ENCODE results near the gene CALCOCO1. TPM values are rescaled to one million over a fixed set of nuclear protein-coding genes. Genes with fewer than 3 reads are reported as not detected.

Gene CALCOCO1
- polyA plus RNA-seq, 1 donor: 97.2 TPM

DNA sequence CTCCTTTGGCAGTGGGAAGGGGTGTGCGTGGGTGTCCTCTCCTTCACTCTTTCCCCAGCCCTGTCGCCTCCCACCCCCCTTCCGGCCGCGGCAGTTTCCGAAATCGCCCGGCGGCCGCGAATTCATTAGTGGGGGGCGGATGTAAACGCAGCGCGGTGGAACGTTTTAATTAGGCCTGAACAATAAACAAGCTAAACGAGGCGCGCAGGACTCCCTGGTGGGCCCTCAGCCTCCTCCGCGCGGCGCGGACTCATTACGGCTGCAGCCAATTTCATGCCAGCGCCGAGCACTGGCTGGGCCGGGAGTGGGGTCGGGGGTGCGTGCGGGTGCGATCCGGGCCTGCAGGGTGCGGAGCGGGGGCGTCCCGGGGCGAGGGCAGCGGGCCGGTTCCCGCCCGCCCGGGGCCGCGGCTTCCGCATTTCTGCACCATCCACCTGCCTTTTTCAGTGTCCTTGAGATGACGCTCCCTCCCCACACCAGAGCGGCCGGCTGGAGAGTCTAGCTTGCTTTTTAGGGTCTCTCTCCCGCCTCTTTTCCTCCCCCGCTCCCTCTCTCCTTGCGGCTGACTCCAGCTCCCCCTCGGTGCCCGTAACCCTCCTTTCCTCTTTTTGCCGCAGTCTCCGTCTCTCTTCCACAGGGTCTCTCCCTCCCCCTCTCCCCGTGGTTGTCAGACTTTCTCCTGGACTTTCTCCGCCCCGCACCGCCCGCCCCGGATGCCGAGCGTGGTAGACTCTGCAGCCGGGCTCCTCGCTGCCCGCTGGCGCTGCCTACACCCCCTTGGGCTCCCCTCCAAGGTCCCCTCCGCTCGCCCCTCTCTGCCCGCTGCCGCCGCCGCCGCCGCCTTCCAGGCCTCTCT lies 24.3 kb upstream of the CALCOCO1 start, which contains the start of gene CISTR:
CISTR (minus strand) TSS at position 644 of the 856 bp plus-strand sequence.
- DNase-seq: no peak

DNA sequence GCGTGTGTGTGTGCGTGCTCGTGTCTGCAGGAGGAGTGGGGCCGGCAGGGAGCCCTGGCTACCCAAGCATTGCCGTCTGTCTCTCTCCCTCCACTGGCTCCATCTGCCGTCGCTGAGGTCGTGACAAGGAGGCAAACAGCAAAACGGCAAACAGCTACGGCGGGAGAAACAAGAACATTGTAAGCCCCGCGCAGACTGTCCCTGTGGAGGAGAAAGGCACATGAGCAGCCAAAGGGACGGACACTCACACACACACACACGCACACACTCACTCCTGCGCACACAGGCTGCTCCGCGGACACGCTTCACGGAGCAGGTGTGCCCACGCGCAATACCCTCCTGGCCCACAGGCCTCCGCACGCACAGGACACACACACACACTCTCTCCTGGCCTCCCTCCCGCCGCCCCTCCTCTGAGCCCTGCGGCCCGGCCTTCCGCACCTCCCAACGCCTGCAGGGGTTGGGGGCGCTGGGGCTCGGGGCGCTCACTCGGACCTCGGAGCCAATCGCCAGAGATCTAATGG lies 23.6 kb upstream of the CALCOCO1 start:
- no peak for DNase-seq

DNA sequence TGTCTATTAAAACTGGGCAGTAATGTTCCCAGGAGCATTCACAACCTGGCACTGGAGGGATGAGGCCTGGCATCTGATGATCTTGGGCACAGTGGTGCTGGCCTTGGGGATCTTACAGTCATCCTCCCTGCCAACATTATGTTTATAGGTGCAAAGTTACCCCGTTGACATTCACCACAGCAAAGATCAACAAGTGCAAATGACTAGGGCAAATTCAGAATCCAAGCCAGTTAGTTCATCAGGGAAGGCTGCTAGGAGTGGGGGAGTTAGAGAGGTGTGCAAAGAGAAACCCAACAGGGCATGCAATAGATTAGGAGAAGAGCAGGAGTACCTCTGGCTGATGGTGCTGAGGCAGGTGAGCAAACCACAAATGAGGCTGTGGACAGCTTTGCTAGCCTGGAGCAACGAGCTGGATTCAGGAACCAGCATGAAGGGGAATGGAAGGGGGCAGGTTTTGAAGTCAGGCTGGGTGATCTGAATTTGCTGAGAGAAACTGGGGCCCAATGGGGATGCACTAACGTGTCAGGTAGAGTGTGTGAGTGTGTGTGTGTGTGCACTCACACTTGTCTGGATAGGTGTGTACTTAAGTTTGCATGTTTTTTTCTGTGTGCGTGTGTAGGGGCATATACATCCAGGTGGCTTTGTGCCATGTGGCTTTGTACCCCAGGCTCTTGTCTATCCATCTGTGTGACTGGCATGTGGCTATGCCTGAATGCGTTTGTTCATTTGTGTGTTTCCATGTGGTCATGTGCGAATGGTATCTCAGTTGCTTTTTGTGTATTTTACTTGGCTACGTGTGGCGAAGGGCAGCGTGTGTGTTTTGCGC lies 22.9 kb upstream of the CALCOCO1 start:
- no peak for DNase-seq

DNA sequence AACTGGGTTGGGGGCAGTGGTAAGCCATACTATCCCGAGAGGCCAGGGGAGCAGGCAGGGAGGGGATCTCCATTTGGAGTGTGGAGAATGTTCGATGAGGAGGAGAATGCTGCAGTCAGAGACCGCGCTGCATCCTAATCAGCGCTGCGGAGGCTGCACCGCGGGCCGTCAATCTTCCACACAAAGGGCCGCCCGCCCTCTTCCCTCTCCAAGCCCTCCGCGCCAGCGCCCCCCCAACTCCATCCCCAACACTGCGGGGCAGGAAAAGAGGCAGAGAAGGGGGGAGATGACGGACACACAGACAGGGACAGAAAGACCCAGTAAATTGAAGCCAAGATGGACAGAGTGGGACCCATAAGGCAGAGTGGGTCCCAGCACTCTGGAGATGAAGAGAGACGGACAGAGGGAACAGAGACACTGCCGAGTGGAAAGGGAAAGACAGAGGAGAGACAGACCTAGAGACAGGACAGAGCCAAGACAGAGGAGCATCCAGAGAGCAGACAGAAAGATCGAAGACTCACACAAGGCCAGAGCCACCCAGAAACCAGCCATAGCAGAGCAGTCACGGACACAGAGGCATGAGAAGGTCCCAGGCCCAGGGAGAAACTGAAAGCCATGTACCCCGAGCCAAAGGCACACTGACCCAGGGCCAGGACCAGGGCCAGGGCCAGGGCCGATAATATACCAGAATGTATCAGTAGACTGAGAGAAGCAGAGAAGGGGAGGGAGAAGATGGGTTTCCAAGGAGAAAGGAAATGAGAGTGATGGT lies 21.0 kb upstream of the CALCOCO1 start:
- no peak for DNase-seq

DNA sequence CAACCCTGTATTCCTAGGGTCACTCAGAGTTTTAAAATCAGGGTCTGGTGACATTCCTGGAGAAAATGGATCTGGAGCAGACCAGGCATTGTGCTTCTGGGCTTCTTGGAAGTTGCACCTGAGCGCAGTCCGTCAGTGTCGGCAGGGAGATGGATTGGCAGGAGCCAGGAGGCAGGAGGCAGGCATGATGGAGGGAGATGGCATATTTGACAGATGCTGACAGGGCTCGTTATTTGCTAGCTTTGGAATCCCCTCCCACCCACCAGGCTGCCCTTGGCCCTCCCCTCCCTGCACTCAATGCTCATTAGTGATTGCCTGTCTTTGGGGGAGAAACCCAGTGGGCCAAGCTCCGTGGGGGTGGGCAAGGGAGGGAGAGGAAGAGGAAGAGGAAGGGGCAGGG lies 19.8 kb upstream of the CALCOCO1 start:
- no peak for DNase-seq

DNA sequence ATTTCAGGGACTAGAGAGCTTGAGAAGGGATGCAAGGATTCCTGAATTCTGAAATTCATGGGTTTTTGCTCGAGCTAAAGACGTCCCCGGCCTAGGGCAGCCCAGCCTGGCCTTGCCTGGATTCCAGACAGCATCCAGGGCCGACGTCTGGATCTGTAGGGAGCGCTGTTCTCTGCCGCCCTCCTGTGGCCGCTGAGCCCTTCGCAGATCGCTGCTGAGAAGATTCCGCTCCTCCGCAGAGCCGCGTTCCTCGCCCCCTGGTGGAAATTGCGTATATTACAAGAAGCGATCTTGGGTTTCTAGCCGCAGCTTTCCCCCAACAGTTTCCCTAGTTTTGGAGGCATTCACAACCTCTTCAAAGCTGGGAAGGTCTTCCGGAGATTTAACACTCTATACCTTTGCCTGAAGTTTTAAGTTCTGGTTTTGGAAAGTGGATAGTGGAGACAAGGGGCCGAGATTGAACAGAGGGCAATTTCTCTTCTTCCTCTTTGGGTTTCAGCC lies 19.4 kb upstream of the CALCOCO1 start:
- DNase-seq: peak; percentile 94

DNA sequence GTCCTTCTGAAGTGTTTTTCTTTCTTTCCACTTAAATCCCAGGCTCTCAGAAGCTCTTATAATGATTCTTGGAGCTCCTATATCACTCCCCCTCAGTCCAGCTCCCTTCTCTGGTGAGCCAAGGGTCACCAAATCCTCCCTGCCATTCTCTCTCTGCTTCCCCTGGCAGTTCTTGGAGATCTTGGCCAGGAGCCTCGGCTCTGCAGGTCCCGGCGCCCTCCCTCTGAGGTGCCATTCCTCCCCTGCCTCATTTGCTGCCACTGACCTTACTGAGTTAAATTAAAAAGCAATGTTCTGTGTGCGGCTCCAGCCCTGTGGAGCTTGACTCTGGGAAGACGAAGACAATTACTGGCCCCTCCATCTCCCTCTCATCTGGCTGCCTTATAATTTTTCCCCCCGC lies 17.5 kb upstream of the CALCOCO1 start:
- DNase-seq: no peak

DNA sequence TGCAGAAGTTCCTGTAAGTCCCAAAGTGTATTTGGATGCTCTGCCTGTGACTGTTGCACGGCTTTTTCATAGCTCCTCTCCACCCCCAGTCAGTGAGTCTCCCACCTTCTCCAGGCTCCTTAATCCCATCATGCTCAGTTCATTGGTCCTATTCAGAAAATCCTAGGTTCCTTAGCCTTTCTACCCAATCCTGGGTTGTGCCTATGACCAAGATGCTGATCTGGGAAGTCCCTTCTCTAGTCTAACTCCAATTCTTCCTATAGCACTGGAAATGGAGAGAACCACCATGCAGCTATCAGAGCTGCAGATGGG lies 16.8 kb upstream of the CALCOCO1 start:
- no peak for DNase-seq

DNA sequence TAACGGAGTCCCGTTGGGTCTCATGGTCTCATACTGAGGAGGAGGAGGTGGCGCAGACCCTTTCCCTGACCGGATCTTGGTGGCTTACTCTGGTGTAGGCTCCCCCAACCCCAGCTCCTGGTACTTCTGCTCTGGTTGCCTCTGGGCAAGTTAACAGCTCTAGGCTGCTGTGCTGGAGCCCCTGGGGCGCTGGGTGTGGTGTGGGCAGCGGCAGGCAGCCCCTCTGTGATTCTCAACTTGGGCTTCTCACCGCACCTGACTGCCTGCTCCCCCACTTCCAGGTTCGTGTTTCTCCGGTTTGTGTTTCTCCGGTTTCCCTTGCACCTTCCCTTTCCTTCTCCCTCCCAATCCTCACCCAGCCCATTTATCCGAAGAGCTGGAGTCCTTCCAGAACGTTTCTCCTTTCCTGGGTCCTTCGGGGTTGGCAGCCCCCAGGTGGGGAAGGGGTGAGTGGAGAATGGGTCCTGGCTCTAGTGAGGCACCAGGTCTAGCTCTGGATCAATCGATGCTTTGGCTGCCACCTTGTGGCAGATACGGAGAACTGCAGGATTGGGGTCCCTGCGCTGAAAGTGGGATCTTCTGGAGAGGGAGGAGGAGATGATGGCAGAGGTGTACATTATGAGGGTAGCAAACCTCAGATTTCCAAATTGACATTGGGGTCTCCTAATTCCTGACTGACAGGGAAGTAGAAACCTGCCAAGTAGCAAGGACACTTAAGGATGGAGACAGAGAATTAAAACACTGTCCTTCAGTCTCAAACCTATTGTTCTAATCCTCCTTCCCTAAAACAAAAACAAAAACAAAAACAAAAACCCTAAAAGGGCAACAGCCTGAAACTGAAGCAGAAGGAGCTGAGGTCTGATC lies 16.2 kb upstream of the CALCOCO1 start:
- DNase-seq: peak; percentile 68

DNA sequence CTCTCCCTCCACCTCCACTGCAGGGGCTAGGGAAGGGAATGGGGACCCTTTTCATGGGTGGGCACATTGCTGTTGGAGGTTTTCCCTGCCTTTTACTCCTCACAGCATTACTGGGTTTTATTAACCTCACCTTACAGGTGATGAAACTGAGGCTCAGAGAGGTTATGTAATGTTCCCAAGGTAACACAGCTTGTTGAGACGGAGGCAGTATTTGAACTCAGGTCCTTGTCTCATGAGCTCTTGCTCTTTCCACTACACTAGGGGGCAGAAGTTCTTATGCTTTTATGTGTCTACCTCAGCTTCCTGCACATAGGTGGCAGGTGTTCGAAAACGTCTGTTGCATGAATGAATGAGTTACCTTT lies 12.9 kb upstream of the CALCOCO1 start:
- DNase-seq: no peak

DNA sequence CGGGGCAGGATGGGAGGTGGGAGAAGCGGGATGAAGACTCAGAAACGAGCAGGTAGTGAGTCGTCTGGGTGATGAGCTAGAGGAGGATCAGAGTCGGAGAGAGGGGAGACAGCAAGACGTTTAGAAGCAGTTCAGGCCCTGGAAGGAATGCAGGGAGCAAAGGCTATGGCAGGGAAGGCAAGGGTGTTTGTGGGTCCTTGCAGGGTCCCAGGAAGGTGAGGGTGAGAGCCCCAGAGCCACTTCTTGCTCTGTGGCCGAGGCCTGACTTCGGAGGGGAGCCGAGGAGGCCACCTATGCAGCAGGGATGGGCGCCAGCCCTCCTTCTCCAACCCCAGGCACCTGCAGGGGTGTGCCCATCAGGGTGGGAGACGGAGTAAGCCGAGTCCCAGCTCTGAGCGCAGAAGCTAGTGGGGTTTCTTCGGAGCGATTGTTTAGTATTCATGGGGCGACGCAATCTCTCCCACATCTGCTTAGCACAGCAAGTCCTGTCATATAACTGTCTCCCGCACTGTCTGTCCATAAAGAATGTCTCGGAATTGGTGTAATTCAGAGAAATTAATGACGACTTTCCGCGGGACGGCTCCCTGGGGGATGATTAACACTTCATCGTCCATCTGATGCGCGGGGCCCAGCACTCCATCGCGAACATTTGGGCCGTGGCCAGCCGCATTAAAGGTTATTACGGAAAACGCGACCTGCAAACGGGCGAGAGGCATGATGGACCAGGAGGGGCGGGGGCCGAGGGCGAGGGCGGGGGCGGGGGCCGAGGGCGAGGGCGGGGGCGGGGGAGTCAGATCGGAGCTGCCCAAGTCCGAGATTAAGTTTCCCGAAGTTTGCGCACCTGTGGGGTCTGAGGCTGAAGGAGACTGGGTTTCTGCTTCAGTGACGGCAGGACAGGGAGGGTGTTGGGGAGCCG lies 12.2 kb upstream of the CALCOCO1 start:
- no peak for DNase-seq

DNA sequence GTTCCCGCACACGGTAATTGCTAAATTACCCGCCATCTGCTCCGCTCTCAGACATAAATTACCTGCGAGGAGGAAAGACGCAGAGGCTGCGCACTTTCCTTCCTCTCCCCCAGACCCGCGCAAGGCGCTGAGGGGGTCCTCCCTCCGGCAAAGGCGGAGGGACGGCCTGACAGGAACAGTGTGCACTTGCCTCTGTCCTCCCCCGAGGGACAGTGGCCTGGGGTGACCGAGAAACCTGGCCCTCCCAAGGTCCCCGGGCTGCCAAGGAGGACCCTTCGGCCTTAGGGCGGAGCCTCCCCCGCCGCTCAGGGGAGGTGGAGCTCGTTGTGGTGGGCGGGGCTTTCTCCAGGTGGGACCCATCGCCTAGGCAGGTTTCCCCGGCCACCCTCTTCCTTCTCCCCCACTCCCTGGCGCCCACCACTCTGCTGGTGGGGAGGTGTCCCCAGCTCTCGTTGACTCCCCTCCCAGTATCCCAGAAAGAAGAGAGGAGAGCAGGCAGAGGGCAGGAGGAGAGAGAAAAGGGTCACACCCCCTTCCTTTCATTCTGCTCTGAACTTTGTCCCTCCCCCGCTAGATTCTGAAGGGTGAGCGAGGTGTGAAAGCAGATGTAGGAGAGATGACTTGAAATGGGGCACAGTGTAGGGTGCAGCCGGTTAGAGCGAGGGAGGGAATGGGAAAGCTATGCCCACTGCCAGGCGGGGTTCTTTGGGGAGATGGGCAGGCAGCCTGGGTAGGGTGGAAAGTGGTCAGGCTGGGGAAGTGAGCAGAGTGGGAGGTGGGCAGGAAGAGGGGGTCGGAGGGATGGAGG lies 11.4 kb upstream of the CALCOCO1 start:
- no peak for DNase-seq

DNA sequence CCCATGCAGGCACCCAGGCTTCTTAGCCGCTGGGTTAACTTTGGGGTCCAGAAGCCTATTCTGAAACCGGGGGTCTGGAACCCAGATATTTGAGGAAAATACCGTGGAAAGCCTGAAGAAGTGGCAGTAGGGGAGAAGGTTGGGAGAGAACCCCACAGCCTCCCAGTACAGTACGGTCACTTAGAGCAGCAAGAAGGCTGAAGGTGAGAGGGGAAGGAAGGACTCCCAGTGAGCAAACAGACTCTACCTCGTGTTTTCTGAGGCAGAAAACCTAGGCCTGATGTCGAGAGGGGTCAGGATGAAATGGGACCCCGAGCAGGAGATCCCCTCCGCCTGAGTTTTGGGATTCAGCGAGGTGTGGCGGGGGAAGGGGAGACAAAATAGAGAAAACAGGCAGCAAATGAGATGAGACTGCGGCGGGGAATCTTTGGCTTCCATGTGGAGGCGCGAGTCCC lies 10.7 kb upstream of the CALCOCO1 start:
- DNase-seq: no peak

DNA sequence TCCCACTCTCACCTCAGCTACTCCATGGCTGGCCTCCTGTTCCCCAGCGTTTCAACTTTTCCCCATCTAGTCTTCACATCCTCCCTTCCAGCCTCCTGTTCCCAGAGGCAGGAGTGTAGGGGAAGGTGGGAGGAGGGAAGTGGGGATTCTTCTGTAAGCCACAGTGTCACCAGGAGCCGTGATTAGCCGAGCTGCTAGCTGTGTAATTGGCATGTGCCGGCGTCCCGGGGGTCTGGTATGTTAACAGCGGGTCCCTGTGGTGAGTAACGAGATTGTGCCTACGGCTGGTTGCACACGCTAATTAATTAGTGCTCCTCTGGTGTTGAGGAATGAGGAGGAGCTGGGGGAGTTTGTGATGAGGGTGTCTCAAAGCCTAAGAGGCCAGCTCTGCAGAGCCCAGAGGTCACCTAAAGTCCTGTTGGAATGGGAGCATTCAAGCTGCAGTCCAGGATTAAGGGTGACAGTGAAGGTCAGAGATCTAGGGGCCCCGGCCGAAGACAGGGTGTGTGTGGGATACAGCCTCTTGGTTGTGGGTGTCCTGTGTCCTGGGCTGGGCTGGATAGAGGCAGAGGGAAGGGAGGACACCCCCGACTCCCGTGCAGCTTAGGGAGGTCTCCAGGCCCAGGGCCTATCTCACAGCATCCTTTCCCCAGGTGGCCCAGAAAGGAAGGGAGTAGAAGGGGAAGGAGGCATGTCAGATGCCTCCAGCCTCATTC lies 10.0 kb upstream of the CALCOCO1 start:
- DNase-seq: no peak

DNA sequence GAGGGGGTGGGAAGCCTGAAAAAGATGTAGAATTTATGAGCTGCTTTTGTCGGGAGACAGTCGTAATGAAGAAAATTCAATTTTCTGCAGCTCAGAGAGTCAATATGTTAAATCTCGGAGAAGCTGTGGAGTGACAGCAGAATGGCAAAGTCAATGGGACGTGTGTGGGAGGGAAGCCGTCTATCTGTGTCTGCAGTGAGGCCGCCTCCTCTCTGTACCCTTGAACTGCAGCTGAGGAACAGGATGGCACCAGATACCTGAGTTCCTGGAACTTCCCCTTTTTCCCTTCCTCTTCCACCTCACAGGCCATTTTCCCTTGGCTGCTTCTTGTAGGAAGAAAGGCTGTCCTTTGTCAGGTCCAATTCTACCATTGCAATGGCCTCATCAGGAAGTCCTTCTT lies 9.3 kb upstream of the CALCOCO1 start:
- no peak for DNase-seq

DNA sequence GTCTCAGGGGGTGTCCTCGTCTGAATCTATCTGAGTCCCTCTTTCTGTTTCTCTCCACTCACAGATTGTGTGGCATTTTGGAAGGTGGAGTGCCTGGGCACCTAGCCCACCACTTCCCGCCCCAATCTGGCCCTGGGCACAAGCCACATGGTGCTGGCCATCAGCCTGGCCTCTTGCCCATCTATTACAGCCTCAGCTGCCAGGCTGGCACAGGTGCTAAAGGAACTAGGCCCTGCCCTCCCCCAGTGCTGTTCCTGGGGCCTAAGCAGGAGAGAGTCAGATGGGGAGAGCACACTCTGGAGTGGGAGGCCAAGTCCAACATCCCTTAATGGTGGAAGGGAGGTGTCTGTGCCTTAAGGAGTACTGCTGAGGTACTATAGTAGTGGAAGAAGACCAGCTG lies 8.3 kb upstream of the CALCOCO1 start:
- no peak for DNase-seq

DNA sequence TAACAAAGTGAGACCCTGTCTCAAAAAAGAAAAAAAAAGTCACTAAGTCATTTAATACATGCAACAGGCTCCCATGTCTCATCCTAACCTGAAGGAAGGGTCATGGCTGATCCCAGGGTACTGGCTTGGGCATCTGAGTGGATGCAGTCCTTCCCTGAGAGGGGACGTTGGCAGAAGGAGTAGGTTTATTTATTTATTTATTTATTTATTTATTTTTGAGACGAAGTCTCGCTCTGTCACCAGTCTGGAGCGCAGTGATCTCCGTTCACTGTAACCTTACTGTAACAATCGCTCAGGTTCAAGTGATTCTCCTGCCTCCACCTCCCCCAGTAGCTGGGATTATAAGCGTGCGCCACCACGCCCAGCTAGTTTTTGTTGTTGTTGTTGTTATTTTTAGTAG lies 7.2 kb upstream of the CALCOCO1 start:
- DNase-seq: no peak

DNA sequence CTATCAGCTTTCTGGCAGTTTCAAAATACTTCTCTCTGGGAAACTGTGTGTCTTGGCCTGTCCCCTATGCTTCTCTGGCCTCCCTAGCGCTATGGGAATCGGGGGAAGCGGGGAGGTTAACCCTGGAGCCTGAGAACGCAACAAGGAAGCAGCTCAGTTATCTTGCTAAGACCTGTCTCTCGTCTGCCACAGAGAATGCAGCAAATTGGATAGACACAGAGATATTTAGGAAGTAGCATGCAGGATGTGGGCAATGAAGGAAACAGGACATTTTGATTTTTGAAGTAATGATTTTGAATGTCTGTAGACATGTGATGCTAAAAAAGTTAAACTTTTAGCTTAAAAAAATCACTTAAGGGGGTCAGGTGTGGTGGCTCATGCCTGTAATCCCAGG lies 6.6 kb upstream of the CALCOCO1 start:
- DNase-seq: no peak

Data from hindlimb muscle (tissue), 1 donor.